Endothelial cell of umbilical vein (primary cell): ENCODE data around the gene NEURL1B. TPM values are rescaled to one million over a fixed set of nuclear protein-coding genes. Genes with fewer than 3 reads are reported as not detected.

Experiments
- BruUV-seq: library from RNA; stranded (reverse); fragments of 400-500 nt; replicated peaks from 2 replicates; lab custom pipeline; 2021; lab: Mats Ljungman, UMichigan
- CTCF ChIA-PET: fragments of 300-600, 350-600 bp; sonication (Branson Sonifier 250); formaldehyde crosslinking; loops from one replicate; lab custom pipeline; 2021; ENCODE audit warnings: antibody characterized with exemption, inconsistent platforms; lab: Charles Lee
- POLR2A ChIA-PET: fragments of 300-600, 350-600 bp; sonication (Branson Sonifier 250); formaldehyde crosslinking; loops from one replicate; lab custom pipeline; 2021; ENCODE audit warnings: antibody characterized with exemption, inconsistent platforms; lab: Charles Lee
- DNase-seq: peaks from one replicate; pipeline ENCODE4 v3.0.0-alpha.2; 2011; ENCODE audit warnings: low read depth, low spot score
- FAIRE-seq: peaks from 2 replicates; lab custom pipeline; 2011; peaks lifted over from hg19 to GRCh38; lab: Jason Lieb, UNC
- H2AFZ ChIP-seq: 2 replicates; pipeline ENCODE4 v1.6.0; 2012; ENCODE audit warnings: low read depth, low read length, control low read depth, inconsistent platforms
- H3K27ac ChIP-seq: 2 replicates; pipeline ENCODE4 v1.5.1; 2011; ENCODE audit warnings: low read depth, mild to moderate bottlenecking, control low read depth, low read length, moderate library complexity; ENCODE audit not compliant: insufficient read depth
- H3K27me3 ChIP-seq, 2 experiments: 2 replicates each; pipeline versions ENCODE4 v1.6.0 to v1.6.1; 2011; ENCODE audit warnings: low read length in 2 of 2, mixed read lengths in 1 of 2; ENCODE audit not compliant: control insufficient read depth in 2 of 2, insufficient read depth in 2 of 2
- H3K36me3 ChIP-seq, 2 experiments: 2 replicates in 1 of 2; 3 replicates in 1 of 2; pipeline ENCODE4 v1.5.1; 2011; ENCODE audit warnings: low read length in 2 of 2, mild to moderate bottlenecking in 1 of 2, moderate library complexity in 1 of 2; ENCODE audit not compliant: control insufficient read depth in 2 of 2, insufficient read depth in 2 of 2; ENCODE audit errors: extremely low read depth in 1 of 2
- H3K4me1 ChIP-seq: 3 replicates; pipeline ENCODE4 v1.5.1; 2011; ENCODE audit warnings: mild to moderate bottlenecking, low read length; ENCODE audit not compliant: control insufficient read depth, insufficient read depth; ENCODE audit errors: extremely low read depth
- H3K4me2 ChIP-seq: 2 replicates; pipeline ENCODE4 v1.6.1; 2011; ENCODE audit warnings: low read length, control low read depth, mixed read lengths; ENCODE audit not compliant: insufficient read depth
- H3K4me3 ChIP-seq, 3 experiments: fragments of 200-600 bp in 1 of 3; sonication (generic), shearing (Covaris generic) in 1 of 3; replicated peaks in 1 of 3; 2 replicates each; pipeline ENCODE4 v1.5.1; 2011 to 2016; ENCODE audit warnings: control low read depth in 3 of 3, low read length in 3 of 3, mild to moderate bottlenecking in 2 of 3, inconsistent platforms in 1 of 3, low read depth in 1 of 3, moderate library complexity in 1 of 3; ENCODE audit not compliant: insufficient read depth in 1 of 3
- H3K79me2 ChIP-seq: 2 replicates; pipeline ENCODE4 v1.6.0; 2012; ENCODE audit warnings: low read length, inconsistent platforms; ENCODE audit not compliant: control insufficient read depth, insufficient read depth
- H3K9ac ChIP-seq: replicated peaks from 2 replicates; pipeline ENCODE3; 2011; ENCODE audit warnings: low read length, control low read depth; ENCODE audit not compliant: insufficient read depth; ENCODE audit errors: extremely low read depth
- H3K9me1 ChIP-seq: replicated peaks from 3 replicates; pipeline ENCODE4 v1.6.0; 2011; ENCODE audit warnings: mild to moderate bottlenecking, low read length; ENCODE audit not compliant: control insufficient read depth, insufficient read depth; ENCODE audit errors: extremely low read depth
- H3K9me3 ChIP-seq: replicated peaks from 2 replicates; pipeline ENCODE4 v1.5.1; 2012; ENCODE audit warnings: low read length, inconsistent platforms; ENCODE audit not compliant: control insufficient read depth, insufficient read depth
- H4K20me1 ChIP-seq: replicated peaks from 2 replicates; pipeline ENCODE3; 2011; ENCODE audit warnings: mild to moderate bottlenecking, low read length; ENCODE audit not compliant: control insufficient read depth, insufficient read depth; ENCODE audit errors: extremely low read depth
- CTCF ChIP-seq, 2 donors: IDR thresholded peaks; 1 replicate in 1 of 2; 2 replicates in 1 of 2; pipeline ENCODE4 v1.5.1; 2011; ENCODE audit warnings: low read length in 2 of 2, mild to moderate bottlenecking in 2 of 2, moderate library complexity in 2 of 2, control low read depth in 1 of 2, inconsistent platforms in 1 of 2, low read depth in 1 of 2; ENCODE audit not compliant: insufficient read depth in 1 of 2; ENCODE audit errors: extremely low read depth in 1 of 2
- EZH2 ChIP-seq: IDR thresholded peaks from 2 replicates; pipeline ENCODE4 v1.6.1; 2012; ENCODE audit warnings: borderline replicate concordance, low read depth, mild to moderate bottlenecking, moderate library complexity, low read length, inconsistent platforms; ENCODE audit not compliant: severe bottlenecking
- FOS ChIP-seq: IDR thresholded peaks from 2 replicates; pipeline ENCODE4 v1.6.1; 2011; ENCODE audit warnings: mild to moderate bottlenecking, low read length, moderate library complexity, borderline replicate concordance; ENCODE audit not compliant: insufficient read depth
- GATA2 ChIP-seq: IDR thresholded peaks from 2 replicates; pipeline ENCODE4 v1.7.0; 2011; ENCODE audit warnings: low read depth, mild to moderate bottlenecking, moderate library complexity, mixed read lengths, low read length; ENCODE audit not compliant: insufficient read length, insufficient read depth
- JUN ChIP-seq: IDR thresholded peaks from 2 replicates; pipeline ENCODE4 v1.6.1; 2011; ENCODE audit warnings: borderline replicate concordance, low read depth; ENCODE audit not compliant: insufficient read length, insufficient read depth
- MAX ChIP-seq: IDR thresholded peaks from 2 replicates; pipeline ENCODE4 v1.6.1; 2011; ENCODE audit not compliant: insufficient read depth, insufficient read length
- MYC ChIP-seq: IDR thresholded peaks from one replicate; pipeline ENCODE4 v1.6.1; 2011; ENCODE audit warnings: mild to moderate bottlenecking, low read depth, low read length
- POLR2A ChIP-seq: IDR thresholded peaks from 2 replicates; pipeline ENCODE4 v1.6.1; 2012; ENCODE audit warnings: low read depth, mild to moderate bottlenecking, control low read depth, low read length
- POLR2AphosphoS5 ChIP-seq: IDR thresholded peaks from 2 replicates; pipeline ENCODE4 v1.6.1; 2012; ENCODE audit warnings: low read depth, mild to moderate bottlenecking, control low read depth, low read length, moderate library complexity; ENCODE audit not compliant: insufficient read depth
- dilution Hi-C: fragments of 300-500 bp; cut with MboI; formaldehyde crosslinking; loops from one replicate; pipeline ENCODE4 v1.15.0; 2019; ENCODE audit warnings: low sequenced_read_pairs; ENCODE audit not compliant: extremely low pct_ligation_motif_present
- intact Hi-C: fragments of 100-400 bp; cut with micrococcal nuclease; formaldehyde crosslinking; loops from one replicate; pipeline ENCODE4 v1.10.0; 2022
- polyA plus RNA-seq, 4 experiments: library from polyadenylated mRNA; depleted of rRNA in 3 of 4; stranded (reverse) in 3 of 4; unstranded in 1 of 4; fragments of >200 nt; gene quantifications; 2 replicates each; pipeline versions ENCODE4 v1.2.1 to v1.2.3, GENCODE V29; 2011 to 2012; ENCODE audit warnings: missing spikeins in 1 of 4
- total RNA-seq: library from RNA; stranded (reverse); gene quantifications from 2 replicates; pipeline ENCODE4 v1.2.3, GENCODE V29; 2021

The NEURL1B gene
- total and polyA plus RNA-seq, 2 donors (not counting 3 experiments of a cell fraction or from before 2014, with no cell fraction given) = 0.44 to 1.6 TPM

- H3K4me2 ChIP-seq = no peak overlapping the region
- TF ChIP-seq MYC (no peak), EZH2 (no peak), POLR2AphosphoS5 (no peak), MAX (no peak), CTCF (IDR thresholded peaks at IDR 0.05; ENCODE audit: extremely low read depth in 1 of 2, insufficient read depth in 1 of 2, low read depth in 1 of 2, low read length in 2 of 2) (no peak), POLR2A (no peak), FOS (no peak), GATA2 (no peak), JUN (no peak)
- no TSS peak for BruUV-seq
- H3K27ac ChIP-seq = no peak overlapping the region
- no peaks in the 10 kb centered on the region for H3K9me1 ChIP-seq
- ChIA-PET CTCF (interaction anchor here (0.5 kb wide), 1 partner anchor 469 kb away, joined by 3 read pairs; no protein-coding TSS in a partner anchor), POLR2A (no interaction called here)
- no peak overlapping the region for H3K9ac ChIP-seq
- peaks cover 6% of the 10 kb centered on the region for H3K4me1 ChIP-seq
- FAIRE-seq = no peak
- dilution Hi-C loops = no loop called here
- H4K20me1 ChIP-seq = no peaks in the 10 kb centered on the region
- intact Hi-C loops = no loop called here
- no peak overlapping the region for H2AFZ ChIP-seq
- DNase-seq = no peak
- no peaks in the 10 kb centered on the region for H3K36me3 ChIP-seq
- no peaks in the 10 kb centered on the region for H3K9me3 ChIP-seq
- no peaks in the 10 kb centered on the region for H3K27me3 ChIP-seq
- no peak overlapping the region for H3K4me3 ChIP-seq
- H3K79me2 ChIP-seq = no peaks in the 10 kb centered on the region
These were observed 19.0 kb downstream of the NEURL1B start for GRCh38 chr5:172659909-172660628.
